Neural cell (in vitro differentiated cells): ENCODE data around the gene SLC25A34. TPM values are rescaled to one million over a fixed set of nuclear protein-coding genes. Genes with fewer than 3 reads are reported as not detected.

Source experiments
- H2AFZ ChIP-seq: fragments of 200-600, 300-800 bp; sonication (generic), shearing (Covaris generic); 2 replicates; pipeline ENCODE4 v1.6.0; 2014; ENCODE audit warnings: low read depth, mild to moderate bottlenecking, antibody characterized with exemption, low read length, moderate library complexity
- H3F3A ChIP-seq: fragments of 200-600 bp; shearing (Covaris generic); 2 replicates; pipeline ENCODE4 v1.6.1; 2016; ENCODE audit warnings: mild to moderate bottlenecking, moderate library complexity, mixed read lengths, antibody characterized with exemption, low read length; ENCODE audit not compliant: insufficient read depth, poor library complexity, severe bottlenecking
- H3K27ac ChIP-seq: fragments of 200-600, 300-800 bp; sonication (generic), shearing (Covaris generic); 2 replicates; pipeline ENCODE4 v1.5.1; 2014; ENCODE audit warnings: mild to moderate bottlenecking, low read length, moderate library complexity
- H3K27me3 ChIP-seq: fragments of 300-800, 200-600 bp; sonication (generic), shearing (Covaris generic); 2 replicates; pipeline ENCODE4 v1.6.0; 2014; ENCODE audit warnings: mild to moderate bottlenecking, low read depth, low read length, moderate library complexity; ENCODE audit not compliant: insufficient read depth
- H3K36me3 ChIP-seq: fragments of 300-800, 200-600 bp; sonication (generic), shearing (Covaris generic); 2 replicates; pipeline ENCODE4 v1.5.1; 2014; ENCODE audit warnings: mild to moderate bottlenecking, antibody characterized with exemption, low read length, moderate library complexity; ENCODE audit not compliant: insufficient read depth
- H3K4me2 ChIP-seq: fragments of 300-800, 200-600 bp; sonication (generic), shearing (Covaris generic); 2 replicates; pipeline ENCODE4 v1.6.0; 2014; ENCODE audit warnings: mild to moderate bottlenecking, low read length
- H3K4me3 ChIP-seq: fragments of 300-800, 200-600 bp; sonication (generic), shearing (Covaris generic); 2 replicates; pipeline ENCODE4 v1.5.1; 2014; ENCODE audit warnings: mild to moderate bottlenecking, low read length, moderate library complexity
- H3K79me2 ChIP-seq: fragments of 200-600 bp; shearing (Covaris generic); replicated peaks from 2 replicates; pipeline ENCODE4 v1.6.0; 2014; ENCODE audit warnings: mild to moderate bottlenecking, low read length, moderate library complexity; ENCODE audit not compliant: insufficient read depth
- H3K9ac ChIP-seq: fragments of 300-800, 200-600 bp; sonication (generic), shearing (Covaris generic); 2 replicates; pipeline ENCODE4 v1.6.1; 2016; ENCODE audit warnings: mild to moderate bottlenecking, low read length, mixed read lengths
- H3K9me2 ChIP-seq: fragments of 200-600 bp; shearing (Covaris generic); 2 replicates; pipeline ENCODE4 v1.6.1; 2016; ENCODE audit warnings: mild to moderate bottlenecking, low read length, mixed read lengths; ENCODE audit not compliant: insufficient read depth
- H3K9me3 ChIP-seq: fragments of 200-600, 300-800 bp; sonication (generic), shearing (Covaris generic); 2 replicates; pipeline ENCODE4 v1.6.1; 2016; ENCODE audit warnings: mild to moderate bottlenecking, mixed run types, low read length, moderate library complexity, mixed read lengths
- H4K20me1 ChIP-seq: fragments of 200-600 bp; shearing (Covaris generic); 2 replicates; pipeline ENCODE4 v1.6.1; 2016; ENCODE audit warnings: mild to moderate bottlenecking, mixed run types; ENCODE audit not compliant: insufficient read depth
- CTCF ChIP-seq: fragments of 450-650 bp; IDR thresholded peaks from 2 replicates; pipeline ENCODE4 v1.5.1; 2014; ENCODE audit warnings: antibody characterized with exemption, mild to moderate bottlenecking, moderate library complexity; ENCODE audit not compliant: poor library complexity, severe bottlenecking
- EP300 ChIP-seq: fragments of 450-650 bp; conservative IDR thresholded peaks from 2 replicates; pipeline ENCODE4 v1.6.1; 2014; ENCODE audit warnings: antibody characterized with exemption, mild to moderate bottlenecking, moderate library complexity; ENCODE audit not compliant: poor library complexity, severe bottlenecking
- EZH2 ChIP-seq: fragments of 200-600, 300-800 bp; shearing (Covaris generic), sonication (generic); IDR thresholded peaks from 2 replicates; pipeline ENCODE4 v1.6.1; 2014; ENCODE audit warnings: antibody characterized with exemption, low read length, borderline replicate concordance, mild to moderate bottlenecking; ENCODE audit not compliant: insufficient read depth, poor library complexity, severe bottlenecking
- MXI1 ChIP-seq: fragments of 450-650 bp; conservative IDR thresholded peaks from 2 replicates; pipeline ENCODE4 v1.6.1; 2014; ENCODE audit warnings: antibody characterized with exemption, mild to moderate bottlenecking; ENCODE audit not compliant: poor library complexity, severe bottlenecking
- POLR2AphosphoS5 ChIP-seq: IDR thresholded peaks from 2 replicates; pipeline ENCODE4 v1.6.1; 2012
- RAD21 ChIP-seq: fragments of 450-650 bp; conservative IDR thresholded peaks from 2 replicates; pipeline ENCODE4 v1.6.1; 2014; ENCODE audit warnings: antibody characterized with exemption, mild to moderate bottlenecking, moderate library complexity
- REST ChIP-seq: IDR thresholded peaks from 2 replicates; pipeline ENCODE4 v1.6.1; 2012; ENCODE audit warnings: borderline replicate concordance
- SMC3 ChIP-seq: fragments of 450-650 bp; conservative IDR thresholded peaks from 2 replicates; pipeline ENCODE4 v1.6.1; 2014; ENCODE audit warnings: antibody characterized with exemption, mild to moderate bottlenecking, moderate library complexity; ENCODE audit not compliant: poor library complexity
- TAF1 ChIP-seq: IDR thresholded peaks from 2 replicates; pipeline ENCODE4 v1.6.1; 2012; ENCODE audit warnings: low read depth
- polyA plus RNA-seq: library from polyadenylated mRNA; depleted of rRNA; stranded (reverse); fragments of >200 nt; gene quantifications from 2 replicates; pipeline ENCODE4 v1.2.3, GENCODE V29; 2014

The SLC25A34 gene
- polyA plus RNA-seq, 1 donor from 2014 or later: 5.4 TPM

DNA sequence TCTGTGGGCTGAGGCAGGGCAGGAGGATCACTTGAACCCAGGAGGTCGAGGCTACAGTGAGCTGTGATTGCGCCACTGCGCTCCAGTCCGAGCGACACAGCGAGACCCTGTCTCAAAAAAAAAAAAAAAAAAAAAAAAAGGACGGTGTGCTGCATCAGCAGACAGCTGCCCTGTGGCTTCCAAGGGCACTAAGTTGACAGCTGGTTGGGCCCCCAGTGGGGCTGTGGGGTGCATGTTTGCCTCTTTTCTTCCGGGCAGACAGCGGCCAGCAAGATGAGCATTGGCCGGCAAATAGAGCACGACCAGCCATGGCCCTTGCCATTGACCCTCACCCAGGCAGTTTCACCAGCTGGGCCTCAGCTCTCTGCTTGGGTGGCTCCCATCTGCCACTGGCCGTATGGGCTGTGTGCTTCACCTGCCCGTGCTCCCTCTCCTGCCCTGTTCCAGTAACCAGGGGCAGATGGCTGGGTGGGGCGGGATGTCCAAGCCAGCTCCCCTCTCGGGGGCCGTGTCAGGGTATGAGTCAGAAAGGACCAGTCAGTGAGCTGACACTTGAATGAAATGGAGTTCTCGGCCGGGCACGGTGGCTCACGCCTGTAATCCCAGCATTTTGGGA is 12.3 kb upstream of the SLC25A34 start:
- Histone ChIP-seq H3K36me3 (no peaks in the 10 kb centered on the region), H3K9ac (no peak overlapping the region), H3K4me2 (no peak overlapping the region), H3K27ac (no peak overlapping the region), H3K27me3 (no peaks in the 10 kb centered on the region), H4K20me1 (no peaks in the 10 kb centered on the region), H3K4me3 (no peak overlapping the region), H3K9me3 (no peaks in the 10 kb centered on the region), H3K9me2 (no peaks in the 10 kb centered on the region), H3F3A (no peaks in the 10 kb centered on the region), H2AFZ (no peak overlapping the region), H3K79me2 (no peaks in the 10 kb centered on the region)
- no peak for TF ChIP-seq RAD21

DNA sequence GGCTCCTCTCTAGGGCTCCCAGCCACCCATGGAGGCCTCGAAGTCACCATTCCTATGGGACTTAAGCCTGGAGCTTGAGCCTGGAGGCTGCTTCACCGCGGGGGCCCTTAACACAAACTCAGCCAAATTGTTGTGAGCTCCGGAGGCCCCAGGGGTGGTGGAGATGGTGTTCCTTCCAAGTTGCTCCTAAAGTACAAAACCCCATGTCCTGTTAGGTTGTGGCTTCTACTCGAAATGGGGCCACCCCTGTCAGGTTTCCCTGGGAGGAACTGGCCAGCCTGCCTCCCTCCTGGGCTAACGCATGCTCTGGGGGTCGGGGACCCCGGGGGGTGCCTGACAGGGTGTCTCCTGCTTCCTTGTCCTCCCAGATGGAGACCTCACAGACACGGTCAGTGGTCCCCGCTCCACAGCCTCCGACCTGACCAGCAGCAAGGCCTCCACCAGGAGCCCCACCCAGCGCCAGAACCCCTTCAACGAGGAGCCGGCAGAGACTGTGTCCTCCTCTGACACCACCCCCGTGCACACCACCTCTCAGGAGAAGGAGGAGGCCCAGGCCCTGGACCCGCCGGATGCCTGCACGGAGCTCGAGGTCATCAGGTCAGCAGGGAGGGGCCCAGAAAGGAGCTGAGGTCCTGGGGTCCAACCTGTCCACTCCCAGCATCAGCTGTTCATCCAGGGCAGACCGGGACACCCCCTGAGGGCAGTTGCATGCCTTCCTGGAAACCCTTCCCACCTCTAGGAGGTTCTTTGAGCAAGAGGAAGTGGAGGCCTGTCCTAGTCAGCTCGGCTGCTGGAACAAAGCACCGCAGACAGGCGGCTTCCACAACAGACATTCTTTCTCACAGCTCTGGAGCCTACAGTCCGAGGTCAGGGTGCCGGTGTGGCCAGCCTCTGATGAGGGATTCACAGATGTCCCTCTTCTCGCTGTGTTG is 10.8 kb upstream of the SLC25A34 start:
- H3K27me3 ChIP-seq: no peaks in the 10 kb centered on the region
- H3F3A ChIP-seq: no peaks in the 10 kb centered on the region
- no peak for TF ChIP-seq EP300
- TF ChIP-seq POLR2AphosphoS5: no peak
- TF ChIP-seq CTCF: no peak
- no peak for TF ChIP-seq RAD21
- no peak for TF ChIP-seq EZH2
- no peak for TF ChIP-seq TAF1
- no peak for TF ChIP-seq MXI1
- TF ChIP-seq SMC3: no peak
- TF ChIP-seq REST: no peak
- no peak overlapping the region for H3K4me3 ChIP-seq
- H3K4me2 ChIP-seq: no peak overlapping the region
- no peak overlapping the region for H3K9ac ChIP-seq
- no peaks in the 10 kb centered on the region for H3K79me2 ChIP-seq
- H3K9me2 ChIP-seq: no peaks in the 10 kb centered on the region
- no peaks in the 10 kb centered on the region for H3K36me3 ChIP-seq
- H3K27ac ChIP-seq: no peak overlapping the region
- H3K9me3 ChIP-seq: no peaks in the 10 kb centered on the region
- H4K20me1 ChIP-seq: no peaks in the 10 kb centered on the region
- H2AFZ ChIP-seq: no peak overlapping the region
